Bronchial epithelial cell (primary cell): ENCODE results near the gene AOPEP. TPM values are rescaled to one million over a fixed set of nuclear protein-coding genes. Genes with fewer than 3 reads are reported as not detected.

Source experiments
- DNase-seq: peaks from one replicate; pipeline ENCODE4 v3.0.0-alpha.2; 2010; ENCODE audit warnings: low read depth
- FAIRE-seq: peaks from 2 replicates; lab custom pipeline; 2011; peaks lifted over from hg19 to GRCh38; lab: Jason Lieb, UNC
- H3K27me3 ChIP-seq: 2 replicates; pipeline ENCODE4 v1.5.1; 2011; ENCODE audit warnings: low read length; ENCODE audit not compliant: control insufficient read depth, insufficient read depth
- H3K36me3 ChIP-seq: 2 replicates; pipeline ENCODE4 v1.5.1; 2011; ENCODE audit warnings: low read length; ENCODE audit not compliant: control insufficient read depth, insufficient read depth
- H3K4me3 ChIP-seq: 2 replicates; pipeline ENCODE4 v1.5.1; 2011; ENCODE audit warnings: mild to moderate bottlenecking, low read depth, low read length, control low read depth
- CTCF ChIP-seq: IDR thresholded peaks from 2 replicates; pipeline ENCODE4 v1.5.1; 2011; ENCODE audit warnings: mild to moderate bottlenecking, moderate library complexity, low read length, control low read depth, inconsistent platforms; ENCODE audit not compliant: insufficient read depth, severe bottlenecking
- total RNA-seq: library from RNA; depleted of rRNA; stranded (reverse); fragments of >200 nt; gene quantifications from 2 replicates; pipeline ENCODE4 v1.2.1, GENCODE V29; 2014

The AOPEP gene
- total RNA-seq, 1 donor from 2014 or later, result 91.1 TPM

DNA sequence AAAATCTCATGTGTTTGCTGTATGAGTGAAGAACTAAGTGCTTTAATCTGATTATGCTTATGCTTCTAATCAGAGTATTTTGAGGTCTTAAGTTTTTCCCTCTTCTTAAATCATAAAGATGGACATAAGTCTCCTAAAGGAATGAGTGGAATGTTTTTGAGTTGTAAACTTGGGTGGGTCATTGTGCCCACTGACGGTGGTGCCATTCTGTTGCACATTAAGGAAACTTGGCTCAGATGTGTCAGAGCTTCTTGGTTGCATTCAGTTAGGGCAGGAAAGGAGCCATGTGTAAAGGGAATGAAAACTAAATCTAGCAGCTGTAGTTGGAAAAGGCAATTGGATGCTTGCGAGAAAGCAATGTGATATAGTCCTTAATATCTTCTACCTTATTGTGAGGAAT lies 334.4 kb downstream of the AOPEP start:
- no peaks in the 10 kb centered on the region for H3K27me3 ChIP-seq
- H3K4me3 ChIP-seq, result no peak overlapping the region
- DNase-seq, result no peak
- no peak for TF ChIP-seq CTCF
- H3K36me3 ChIP-seq, result peaks cover 24% of the 10 kb centered on the region
- FAIRE-seq, result no peak

DNA sequence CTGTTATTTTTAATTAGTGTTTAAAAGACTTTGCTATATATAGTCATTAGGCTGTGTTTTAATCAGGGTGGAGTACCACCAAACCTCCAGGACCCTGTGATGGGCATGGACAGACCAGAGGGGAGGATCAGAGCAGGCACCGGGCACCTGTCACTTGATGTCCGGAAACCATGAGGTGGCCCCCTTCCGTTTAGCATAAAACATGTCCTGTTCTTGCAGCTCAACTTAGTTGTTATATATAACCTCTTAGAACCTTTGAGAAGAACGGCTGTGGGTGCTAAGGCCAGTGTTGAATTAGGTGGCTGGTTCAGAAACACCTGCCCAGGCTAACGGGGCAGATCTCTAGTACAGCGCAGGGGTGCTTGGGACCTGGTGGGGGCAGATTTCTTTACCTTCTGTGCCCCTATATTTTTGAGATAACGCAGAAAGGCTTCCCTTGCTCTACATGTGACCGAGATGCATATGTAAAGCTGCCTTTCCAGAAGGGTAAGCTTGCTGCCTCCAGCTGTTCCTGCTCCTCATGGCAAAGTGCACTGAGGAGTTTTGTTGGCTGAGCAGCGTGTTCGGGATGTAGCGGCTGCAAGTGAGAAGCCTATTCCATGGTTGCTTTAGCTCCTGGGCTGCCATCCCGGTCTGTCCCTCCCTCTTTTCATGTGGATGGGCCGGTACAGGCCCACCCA lies 335.6 kb downstream of the AOPEP start:
- no peak for FAIRE-seq
- H3K36me3 ChIP-seq, result peaks cover 26% of the 10 kb centered on the region
- no peak for DNase-seq
- H3K4me3 ChIP-seq, result no peak overlapping the region
- no peaks in the 10 kb centered on the region for H3K27me3 ChIP-seq
- TF ChIP-seq CTCF, result no peak

DNA sequence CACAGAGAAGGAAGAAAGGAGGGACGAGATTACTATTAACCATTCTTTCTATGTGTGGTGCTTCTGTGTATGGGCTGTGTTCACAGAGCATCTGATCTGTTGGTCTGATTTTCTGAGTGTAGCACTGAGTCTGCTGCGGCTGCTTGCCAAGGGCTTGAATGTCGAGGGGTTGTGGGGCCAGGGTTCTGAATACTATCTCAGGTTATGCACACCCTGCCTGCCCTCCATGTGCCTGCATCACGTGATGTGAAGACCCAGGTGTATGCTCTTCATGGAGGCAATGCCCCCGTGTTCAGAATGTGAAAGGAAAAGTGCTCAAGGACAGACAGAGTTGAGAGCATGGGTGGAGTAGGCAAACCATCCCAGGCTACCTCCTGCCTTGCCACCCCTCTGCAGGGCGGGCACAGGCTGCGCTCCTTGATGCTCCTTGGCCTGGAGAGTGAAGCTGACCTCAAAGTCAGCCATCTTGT lies 336.1 kb downstream of the AOPEP start:
- no peaks in the 10 kb centered on the region for H3K27me3 ChIP-seq
- peaks cover 26% of the 10 kb centered on the region for H3K36me3 ChIP-seq
- TF ChIP-seq CTCF, result no peak
- H3K4me3 ChIP-seq, result no peak overlapping the region
- FAIRE-seq (no peak), DNase-seq (no peak)

DNA sequence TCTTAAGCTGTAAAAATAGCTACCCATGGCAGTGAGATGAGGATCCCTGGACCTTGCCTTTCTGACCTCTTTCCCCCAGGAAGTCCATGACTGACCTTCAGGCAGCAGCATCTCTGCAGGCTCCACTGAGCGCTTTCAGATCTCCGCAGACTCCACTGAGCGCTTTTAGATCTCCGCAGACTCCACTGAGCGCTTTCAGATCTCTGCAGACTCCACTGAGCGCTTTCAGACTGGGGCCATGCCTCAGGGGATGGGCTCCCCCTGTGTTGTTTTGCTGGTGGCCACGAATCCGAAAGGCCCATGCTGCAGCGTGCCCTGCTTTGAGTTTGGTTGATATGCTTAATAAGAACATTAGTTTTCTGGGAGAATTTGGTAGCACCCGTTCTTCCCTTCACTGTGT lies 336.8 kb downstream of the AOPEP start:
- FAIRE-seq, result no peak
- Histone ChIP-seq H3K27me3 (no peaks in the 10 kb centered on the region), H3K36me3 (peaks cover 26% of the 10 kb centered on the region), H3K4me3 (no peak overlapping the region)
- DNase-seq, result no peak
- no peak for TF ChIP-seq CTCF

DNA sequence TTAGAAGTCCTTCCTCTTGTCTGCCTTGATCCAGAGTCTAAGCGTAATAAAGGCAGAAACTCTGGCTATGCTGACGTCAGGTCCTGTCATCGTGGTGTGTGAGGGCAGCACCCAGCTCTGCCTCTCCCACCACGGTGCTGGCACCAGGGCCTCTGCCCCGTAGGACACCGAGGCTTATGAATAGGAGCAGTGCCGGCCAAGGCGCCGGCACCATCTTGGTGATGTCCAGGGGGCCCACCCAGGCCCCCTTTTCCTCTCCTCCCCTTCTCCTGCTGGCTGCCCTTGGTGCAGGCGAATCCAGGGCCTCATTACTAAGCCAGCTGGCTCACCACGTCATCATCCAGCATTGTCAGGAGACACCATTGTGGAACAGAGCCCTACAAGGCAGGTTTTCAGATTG lies 338.7 kb downstream of the AOPEP start:
- Histone ChIP-seq H3K27me3 (no peaks in the 10 kb centered on the region), H3K4me3 (no peak overlapping the region), H3K36me3 (peaks cover 37% of the 10 kb centered on the region)
- TF ChIP-seq CTCF, result no peak
- FAIRE-seq (no peak), DNase-seq (no peak)

DNA sequence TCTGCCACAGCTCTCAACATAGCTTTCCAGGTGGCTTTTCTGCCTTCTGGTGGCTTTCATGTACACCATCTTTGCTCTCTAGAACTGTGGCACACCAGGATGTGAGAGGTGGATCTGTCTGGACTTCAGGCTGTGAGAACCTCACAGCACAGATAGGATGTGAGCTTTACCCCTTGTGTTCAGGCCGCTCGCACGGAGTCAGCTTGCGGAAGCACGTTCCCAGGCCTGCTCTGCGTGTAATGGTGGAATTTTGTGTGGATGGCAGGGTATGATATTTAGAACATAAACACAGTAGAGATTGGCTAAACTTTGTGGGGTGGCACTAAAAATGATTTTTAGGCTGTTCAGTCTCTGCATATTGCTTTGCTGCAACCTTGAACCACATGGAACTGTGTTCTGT lies 340.6 kb downstream of the AOPEP start:
- H3K4me3 ChIP-seq, result no peak overlapping the region
- no peak for FAIRE-seq
- no peaks in the 10 kb centered on the region for H3K27me3 ChIP-seq
- no peak for DNase-seq
- H3K36me3 ChIP-seq, result peaks cover 43% of the 10 kb centered on the region
- TF ChIP-seq CTCF, result no peak
